Activated naive CD4-positive, alpha-beta T cell treated with anti-CD3 and anti-CD28 coated beads for 36 hours (primary cell): Measurements from ENCODE around the gene INPP5A. TPM values are rescaled to one million over a fixed set of nuclear protein-coding genes. Genes with fewer than 3 reads are reported as not detected.

ENCODE experiments used
- CTCF ChIA-PET: fragments of 350-600 bp; sonication (Branson Sonifier 250); formaldehyde crosslinking; loops from one replicate; lab custom pipeline; 2021; ENCODE audit warnings: antibody characterized with exemption; lab: Charles Lee
- DNase-seq: peaks from one replicate; pipeline ENCODE4 v3.0.0-alpha.2; 2020
- H3K27ac Mint-ChIP-seq: one replicate; pipeline ENCODE4 v1.8.0; 2021; ENCODE audit warnings: mild to moderate bottlenecking, mixed read lengths
- H3K27me3 Mint-ChIP-seq: one replicate; pipeline ENCODE4 v1.8.0; 2021; ENCODE audit warnings: low read depth, mixed read lengths
- H3K36me3 Mint-ChIP-seq: one replicate; pipeline ENCODE4 v1.8.0; 2021; ENCODE audit warnings: low read depth, mixed read lengths
- H3K4me1 Mint-ChIP-seq: one replicate; pipeline ENCODE4 v1.8.0; 2021; ENCODE audit warnings: low read depth, mixed read lengths
- H3K4me3 Mint-ChIP-seq: one replicate; pipeline ENCODE4 v1.8.0; 2021; ENCODE audit warnings: mild to moderate bottlenecking, moderate library complexity, mixed read lengths
- H3K9me3 Mint-ChIP-seq: one replicate; pipeline ENCODE4 v1.8.0; 2021; ENCODE audit warnings: mixed read lengths
- intact Hi-C: fragments of 100-400 bp; cut with micrococcal nuclease; formaldehyde crosslinking; loops from one replicate; pipeline ENCODE4 v1.15.1; 2023
- total RNA-seq, 2 experiments: library from RNA; stranded (reverse); gene quantifications; one replicate each; pipeline ENCODE4 v1.2.3, GENCODE V29; 2021

INPP5A gene
- total RNA-seq, 2 experiments from 2014 or later = 17.3 to 19.5 TPM

- H3K36me3 Mint-ChIP-seq = no peaks in the 10 kb centered on the region
- peaks cover 19% of the 10 kb centered on the region for H3K4me1 Mint-ChIP-seq
- DNase-seq = peak; percentile 70
- peak overlapping the region; percentile 46 for H3K27ac Mint-ChIP-seq
- H3K27me3 Mint-ChIP-seq = no peaks in the 10 kb centered on the region
- no peaks in the 10 kb centered on the region for H3K9me3 Mint-ChIP-seq
- H3K4me3 Mint-ChIP-seq = no peak overlapping the region
- CTCF ChIA-PET = interaction anchor here (0.7 kb wide), 1 partner anchor 19 kb away, joined by 3 read pairs; no protein-coding TSS in a partner anchor
- intact Hi-C loops = loop anchor here (1.0 kb wide), 1 partner anchor 18 kb away; no protein-coding TSS in a partner anchor
Measured at GRCh38 chr10:132684164-132684891, 146.7 kb downstream of the INPP5A start.

- no peaks in the 10 kb centered on the region for H3K9me3 Mint-ChIP-seq
- peak; percentile 33 for DNase-seq
- H3K27me3 Mint-ChIP-seq = no peaks in the 10 kb centered on the region
- no peak overlapping the region for H3K4me3 Mint-ChIP-seq
- intact Hi-C loops = no loop called here
- H3K4me1 Mint-ChIP-seq = peaks cover 19% of the 10 kb centered on the region
- peaks cover under 1% of the 10 kb centered on the region for H3K36me3 Mint-ChIP-seq
- H3K27ac Mint-ChIP-seq = no peak overlapping the region
- CTCF ChIA-PET = no interaction called here
Measured at GRCh38 chr10:132685101-132685891, 147.7 kb downstream of the INPP5A start.

GRCh38 chr10:132685921-132686680 is 148.5 kb downstream of the INPP5A start:
- no peak for DNase-seq
- intact Hi-C loops = no loop called here
- H3K27me3 Mint-ChIP-seq = no peaks in the 10 kb centered on the region
- H3K9me3 Mint-ChIP-seq = no peaks in the 10 kb centered on the region
- peaks cover 19% of the 10 kb centered on the region for H3K4me1 Mint-ChIP-seq
- peaks cover 7% of the 10 kb centered on the region for H3K36me3 Mint-ChIP-seq
- no peak overlapping the region for H3K4me3 Mint-ChIP-seq
- no peak overlapping the region for H3K27ac Mint-ChIP-seq
- CTCF ChIA-PET = no interaction called here

- no peak overlapping the region for H3K4me3 Mint-ChIP-seq
- no peaks in the 10 kb centered on the region for H3K9me3 Mint-ChIP-seq
- H3K36me3 Mint-ChIP-seq = peaks cover 13% of the 10 kb centered on the region
- peaks cover 19% of the 10 kb centered on the region for H3K4me1 Mint-ChIP-seq
- CTCF ChIA-PET = no interaction called here
- intact Hi-C loops = no loop called here
- no peaks in the 10 kb centered on the region for H3K27me3 Mint-ChIP-seq
- DNase-seq = no peak
- no peak overlapping the region for H3K27ac Mint-ChIP-seq
Measured at GRCh38 chr10:132687181-132687892, 149.8 kb downstream of the INPP5A start.

- intact Hi-C loops = no loop called here
- Mint-ChIP-seq H3K4me3 (no peak overlapping the region), H3K4me1 (peaks cover 19% of the 10 kb centered on the region), H3K27ac (no peak overlapping the region), H3K36me3 (peaks cover 15% of the 10 kb centered on the region), H3K27me3 (no peaks in the 10 kb centered on the region), H3K9me3 (no peaks in the 10 kb centered on the region)
- DNase-seq = no peak
- CTCF ChIA-PET = no interaction called here
Measured at GRCh38 chr10:132687893-132688579, 150.4 kb downstream of the INPP5A start.

GRCh38 chr10:132688580-132689420 is 151.2 kb downstream of the INPP5A start:
- Mint-ChIP-seq H3K27me3 (no peaks in the 10 kb centered on the region), H3K27ac (no peak overlapping the region), H3K4me1 (peaks cover 16% of the 10 kb centered on the region), H3K9me3 (no peaks in the 10 kb centered on the region), H3K36me3 (peaks cover 18% of the 10 kb centered on the region), H3K4me3 (no peak overlapping the region)
- intact Hi-C loops = no loop called here
- CTCF ChIA-PET = no interaction called here
- DNase-seq = no peak

- Mint-ChIP-seq H3K4me1 (peaks cover 6% of the 10 kb centered on the region), H3K4me3 (no peak overlapping the region), H3K27me3 (no peaks in the 10 kb centered on the region), H3K36me3 (peaks cover 21% of the 10 kb centered on the region), H3K9me3 (peaks cover 4% of the 10 kb centered on the region), H3K27ac (no peak overlapping the region)
- no peak for DNase-seq
- intact Hi-C loops = no loop called here
- CTCF ChIA-PET = interaction anchor here (0.7 kb wide), 1 partner anchor 143 kb away, joined by 4 read pairs; no protein-coding TSS in a partner anchor
Measured at GRCh38 chr10:132689721-132690360, 152.3 kb downstream of the INPP5A start.

GRCh38 chr10:132690401-132690800 is 152.8 kb downstream of the INPP5A start:
- H3K9me3 Mint-ChIP-seq = peaks cover 8% of the 10 kb centered on the region
- intact Hi-C loops = no loop called here
- H3K4me1 Mint-ChIP-seq = peaks cover under 1% of the 10 kb centered on the region
- DNase-seq = no peak
- H3K27me3 Mint-ChIP-seq = no peaks in the 10 kb centered on the region
- peaks cover 26% of the 10 kb centered on the region for H3K36me3 Mint-ChIP-seq
- no peak overlapping the region for H3K4me3 Mint-ChIP-seq
- no peak overlapping the region for H3K27ac Mint-ChIP-seq
- CTCF ChIA-PET = no interaction called here

GRCh38 chr10:132690821-132691610 is 153.4 kb downstream of the INPP5A start:
- no peak overlapping the region for H3K4me3 Mint-ChIP-seq
- DNase-seq = no peak
- H3K36me3 Mint-ChIP-seq = peaks cover 26% of the 10 kb centered on the region
- CTCF ChIA-PET = no interaction called here
- H3K9me3 Mint-ChIP-seq = peaks cover 8% of the 10 kb centered on the region
- no peak overlapping the region for H3K27ac Mint-ChIP-seq
- H3K4me1 Mint-ChIP-seq = no peaks in the 10 kb centered on the region
- intact Hi-C loops = no loop called here
- no peaks in the 10 kb centered on the region for H3K27me3 Mint-ChIP-seq

- Mint-ChIP-seq H3K36me3 (peaks cover 26% of the 10 kb centered on the region), H3K9me3 (peaks cover 8% of the 10 kb centered on the region), H3K4me1 (no peaks in the 10 kb centered on the region), H3K4me3 (no peak overlapping the region), H3K27me3 (no peaks in the 10 kb centered on the region), H3K27ac (no peak overlapping the region)
- intact Hi-C loops = no loop called here
- no peak for DNase-seq
- CTCF ChIA-PET = interaction anchor here (0.6 kb wide), 1 partner anchor 58 kb away, joined by 3 read pairs; no protein-coding TSS in a partner anchor
Measured at GRCh38 chr10:132691711-132692153, 154.1 kb downstream of the INPP5A start.
